ENCODE data around the gene GLRX.
"Not testable (repeated sequence)": the region's sequence is repeated elsewhere in the genome, so short reads cannot be mapped to it uniquely, and the experiment has no call there.

GLRX gene

GRCh38 chr5:95815155-95815729, 7.3 kb downstream of the GLRX start:
- TF ChIP-seq CTCF (IDR thresholded peaks at IDR 0.05; ENCODE audit: control insufficient read depth, extremely low read depth, insufficient read depth), result no peak
- no peak overlapping the region for H3K4me3 ChIP-seq (ENCODE audit: low read depth, low read length)
- no peak for DNase-seq (ENCODE audit: low read depth)

GRCh38 chr5:95813035-95813434, 9.5 kb downstream of the GLRX start:
- not testable (repeated sequence) for H3K4me3 ChIP-seq (ENCODE audit: low read depth, low read length); DNase-seq (ENCODE audit: low read depth)

- TF ChIP-seq CTCF (IDR thresholded peaks at IDR 0.05; ENCODE audit: control insufficient read depth, extremely low read depth, insufficient read depth), result no peak
- no peak for DNase-seq (ENCODE audit: low read depth)
- no peak overlapping the region for H3K4me3 ChIP-seq (ENCODE audit: low read depth, low read length)
Measured at GRCh38 chr5:95812074-95812471, 10.5 kb downstream of the GLRX start.

- H3K4me3 ChIP-seq (ENCODE audit: low read depth, low read length); DNase-seq (ENCODE audit: low read depth): not testable (repeated sequence)
Measured at GRCh38 chr5:95811461-95812073, 11.0 kb downstream of the GLRX start.

GRCh38 chr5:95811126-95811423, 11.5 kb downstream of the GLRX start:
- not testable (repeated sequence) for H3K4me3 ChIP-seq (ENCODE audit: low read depth, low read length); DNase-seq (ENCODE audit: low read depth)

- TF ChIP-seq CTCF (IDR thresholded peaks at IDR 0.05; ENCODE audit: control insufficient read depth, extremely low read depth, insufficient read depth), result no peak
- DNase-seq (ENCODE audit: low read depth), result no peak
- H3K4me3 ChIP-seq (ENCODE audit: low read depth, low read length), result no peak overlapping the region
Measured at GRCh38 chr5:95810305-95811125, 12.0 kb downstream of the GLRX start.

GRCh38 chr5:95809414-95809960, 13.0 kb downstream of the GLRX start:
- no peak for DNase-seq (ENCODE audit: low read depth)
- no peak overlapping the region for H3K4me3 ChIP-seq (ENCODE audit: low read depth, low read length)
- no peak for TF ChIP-seq CTCF (IDR thresholded peaks at IDR 0.05; ENCODE audit: control insufficient read depth, extremely low read depth, insufficient read depth)

GRCh38 chr5:95808686-95809413, 13.7 kb downstream of the GLRX start:
- TF ChIP-seq CTCF (IDR thresholded peaks at IDR 0.05; ENCODE audit: control insufficient read depth, extremely low read depth, insufficient read depth), result no peak
- no peak overlapping the region for H3K4me3 ChIP-seq (ENCODE audit: low read depth, low read length)
- no peak for DNase-seq (ENCODE audit: low read depth)

Data from LNCaP clone FGC (cell line).